Right ventricle myocardium superior (tissue), 1 donor: ENCODE measurements around the gene ZNF774. TPM values are rescaled to one million over a fixed set of nuclear protein-coding genes. Genes with fewer than 3 reads are reported as not detected.
"Not testable (repeated sequence)": the region's sequence is repeated elsewhere in the genome, so short reads cannot be mapped to it uniquely, and the experiment has no call there.

ENCODE experiments used
- ATAC-seq: fragments of 200-7000 bp; cut with Tn5 transposase; one replicate; pipeline ENCODE4 v1.9.1; 2020; ENCODE audit warnings: mild to moderate bottlenecking; ENCODE audit not compliant: poor library complexity
- DNase-seq: peaks from one replicate; pipeline ENCODE4 v3.0.0-alpha.2; 2020
- intact Hi-C: fragments of 100-400 bp; cut with DNase I; formaldehyde crosslinking; loops from one replicate; pipeline ENCODE4 v1.11.2; 2022
- total RNA-seq: library from RNA; stranded (reverse); fragmentation: NEBNext Ultra II Directional; extraction: Animal tissue kit (Norgen Biotek cat#: 25700); gene quantifications from one replicate; pipeline ENCODE4 v1.2.1, GENCODE V29; 2021
- donor health status: DM: no; HTN: yes; CAD: no; lungs with severe emphysema.

Gene ZNF774
- total RNA-seq, 1 donor from 2014 or later, result 2.2 TPM

- intact Hi-C loops, result no loop called here
- no peak for ATAC-seq
- no peak for DNase-seq
These were observed 11.7 kb upstream of the ZNF774 start for GRCh38 chr15:90340345-90340744.

DNA sequence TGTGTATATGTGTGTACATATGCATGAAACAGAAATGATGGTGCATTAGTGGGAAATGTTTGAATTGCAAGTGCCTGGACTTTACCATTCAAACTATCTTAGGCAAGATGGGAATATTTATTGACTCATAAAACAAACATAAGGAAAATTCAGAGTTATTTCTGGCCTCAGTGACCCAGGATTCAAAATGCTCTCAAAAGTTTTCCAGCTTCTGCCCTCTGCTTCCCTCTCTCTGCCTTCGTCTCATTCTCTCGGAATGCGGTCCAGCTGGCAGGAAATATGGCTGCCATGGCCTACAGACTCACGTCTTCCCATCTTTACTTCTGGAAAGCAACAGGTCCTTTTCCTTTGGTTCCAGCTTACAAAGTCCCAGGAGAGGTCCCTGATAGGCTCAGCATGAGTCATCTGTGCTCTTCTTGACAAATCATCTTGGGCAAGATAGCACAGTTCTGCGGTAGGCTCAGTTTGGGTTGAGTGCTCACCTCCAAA is 8.7 kb upstream of the ZNF774 start:
- intact Hi-C loops, result no loop called here
- ATAC-seq (no peak), DNase-seq (no peak)

DNA sequence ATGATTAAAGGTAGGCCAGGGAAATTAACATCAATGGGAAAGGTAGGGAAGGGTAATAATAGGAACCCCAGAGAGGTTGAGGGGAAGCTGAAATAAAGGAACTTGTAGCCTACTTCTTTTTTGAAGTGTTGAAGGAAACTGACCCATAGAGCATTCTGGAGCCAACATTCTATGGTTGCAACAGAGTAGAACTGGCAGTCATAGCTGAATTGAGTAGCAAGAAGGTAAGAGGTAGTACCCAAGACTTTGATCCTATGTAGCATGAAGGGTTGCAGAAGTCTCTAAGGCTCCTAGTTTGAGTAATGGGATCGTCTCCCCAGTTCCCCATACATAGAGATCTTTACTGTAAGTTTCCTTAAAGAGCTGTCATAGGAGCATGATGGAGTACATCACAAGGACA is 7.4 kb upstream of the ZNF774 start:
- ATAC-seq (peak; percentile 25), DNase-seq (no peak)
- intact Hi-C loops, result no loop called here

GRCh38 chr15:90345857-90346256 is 6.2 kb upstream of the ZNF774 start:
- intact Hi-C loops, result no loop called here
- no peak for ATAC-seq
- DNase-seq, result no peak

- intact Hi-C loops, result not testable (repeated sequence)
These were observed 4.5 kb upstream of the ZNF774 start for GRCh38 chr15:90347431-90348065.

GRCh38 chr15:90348456-90348855 is 3.6 kb upstream of the ZNF774 start:
- intact Hi-C loops, result no loop called here
- no peak for ATAC-seq
- DNase-seq, result no peak

More at GRCh38 chr15:90347431-90348065, 4.5 kb upstream of the ZNF774 start:
- DNase-seq, ATAC-seq: not testable (repeated sequence)

- ATAC-seq (no peak), DNase-seq (no peak)
- intact Hi-C loops, result no loop called here
These were observed 3.0 kb upstream of the ZNF774 start for GRCh38 chr15:90349072-90349471.

DNA sequence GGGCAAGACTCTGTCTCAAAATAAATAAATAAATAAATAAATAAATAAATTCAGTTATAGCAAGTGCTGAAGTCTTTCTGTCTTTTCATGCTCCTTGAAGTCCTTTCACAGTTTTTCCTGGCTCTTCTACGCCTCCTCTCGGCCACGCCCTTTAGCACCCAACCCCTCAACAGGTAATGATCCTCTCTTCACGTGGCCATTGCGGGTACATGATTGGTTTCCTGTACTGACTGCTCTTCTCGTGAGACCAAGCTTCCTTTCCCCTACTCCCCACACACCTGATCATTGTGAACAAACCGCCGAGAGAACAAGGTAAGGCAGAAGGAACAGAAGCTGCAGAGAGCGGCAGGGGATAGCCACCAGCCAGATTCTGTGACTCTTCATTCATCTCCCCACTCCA is 2.3 kb upstream of the ZNF774 start:
- no peak for ATAC-seq
- no peak for DNase-seq
- intact Hi-C loops, result no loop called here

GRCh38 chr15:90351479-90352106 is 491 bp upstream of the ZNF774 start:
- intact Hi-C loops, result no loop called here
- no peak for DNase-seq
- peak; percentile 13 for ATAC-seq

DNA sequence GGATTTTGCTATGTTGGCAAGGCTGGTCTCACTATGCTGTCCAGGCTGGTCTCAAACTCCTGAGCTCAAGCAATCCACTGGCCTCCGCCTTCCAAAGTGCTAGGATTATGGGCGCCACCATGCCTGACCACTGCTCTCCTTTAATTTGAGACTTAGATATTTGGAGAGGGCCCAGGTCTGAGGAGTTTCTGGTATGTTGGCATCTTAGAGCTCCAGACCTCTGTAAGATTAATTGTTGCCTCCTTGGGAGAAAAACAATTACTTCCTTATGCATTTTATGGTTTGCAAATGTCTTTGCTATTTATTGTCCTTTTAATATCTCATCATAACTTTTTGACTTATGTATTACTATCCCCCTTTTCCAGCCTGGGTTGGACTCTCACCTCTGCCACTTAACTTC is 2.9 kb downstream of the ZNF774 start:
- intact Hi-C loops, result no loop called here
- no peak for DNase-seq
- no peak for ATAC-seq

GRCh38 chr15:90358124-90359033 is 6.3 kb downstream of the ZNF774 start:
- intact Hi-C loops, result no loop called here
- ATAC-seq, result no peak
- no peak for DNase-seq

DNA sequence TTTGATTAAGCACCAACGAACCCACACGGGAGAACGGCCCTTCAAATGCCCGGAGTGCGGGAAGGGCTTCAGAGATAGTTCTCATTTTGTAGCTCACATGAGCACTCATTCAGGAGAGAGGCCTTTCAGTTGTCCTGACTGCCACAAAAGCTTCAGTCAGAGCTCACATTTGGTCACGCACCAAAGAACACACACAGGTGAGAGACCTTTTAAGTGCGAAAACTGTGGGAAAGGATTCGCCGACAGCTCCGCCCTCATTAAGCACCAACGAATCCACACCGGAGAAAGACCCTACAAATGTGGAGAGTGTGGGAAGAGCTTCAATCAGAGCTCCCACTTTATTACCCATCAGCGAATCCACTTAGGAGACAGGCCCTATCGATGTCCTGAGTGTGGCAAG is 8.7 kb downstream of the ZNF774 start:
- DNase-seq (no peak), ATAC-seq (no peak)
- intact Hi-C loops, result loop anchor here (5.0 kb wide), 1 partner anchor 122 kb away; no protein-coding TSS in a partner anchor

DNA sequence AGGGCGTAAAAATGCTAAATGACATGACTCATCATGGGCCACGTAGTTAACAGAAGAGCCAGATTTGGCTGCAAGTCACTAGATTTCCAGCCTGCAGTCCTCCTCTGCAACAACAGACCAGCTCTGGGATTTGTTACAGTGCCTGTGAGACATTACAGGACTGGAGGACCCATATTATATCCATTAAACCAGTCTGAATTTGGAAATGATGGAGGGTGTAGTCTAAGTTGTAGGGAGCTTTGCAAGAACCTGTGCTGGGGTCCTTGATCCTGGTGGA is 10.8 kb downstream of the ZNF774 start:
- intact Hi-C loops, result loop anchor here (5.0 kb wide), 1 partner anchor 119 kb away; no protein-coding TSS in a partner anchor
- DNase-seq (no peak), ATAC-seq (peak; percentile 65)

- intact Hi-C loops, result loop anchor here (5.0 kb wide), 1 partner anchor 118 kb away; no protein-coding TSS in a partner anchor
- DNase-seq (no peak), ATAC-seq (no peak)
These were observed 12.2 kb downstream of the ZNF774 start for GRCh38 chr15:90364251-90364650.

GRCh38 chr15:90365414-90366055 is 13.5 kb downstream of the ZNF774 start:
- intact Hi-C loops, result no loop called here
- no peak for DNase-seq
- no peak for ATAC-seq

DNA sequence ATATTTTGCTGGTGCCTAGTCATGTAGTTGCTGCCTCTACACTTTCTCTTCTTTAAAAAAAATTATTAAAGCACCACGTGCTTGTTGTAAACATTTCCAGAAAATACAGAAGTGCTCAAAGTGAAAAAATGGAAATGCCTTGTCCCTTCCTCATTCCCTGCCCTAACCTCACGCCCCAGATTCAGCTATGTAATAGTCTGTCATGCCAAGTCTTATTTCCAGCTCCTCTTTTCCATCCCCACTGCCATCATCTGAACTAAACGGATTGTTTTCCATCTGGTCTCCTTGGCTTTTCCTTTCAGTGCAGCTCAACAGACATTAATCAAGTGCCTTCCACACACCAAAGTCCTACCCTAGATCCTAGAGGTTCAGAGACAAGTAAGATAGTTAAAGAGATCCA is 15.5 kb downstream of the ZNF774 start:
- intact Hi-C loops, result no loop called here
- no peak for DNase-seq
- ATAC-seq, result peak; percentile 60

- no peak for DNase-seq
- intact Hi-C loops, result no loop called here
- ATAC-seq, result no peak
These were observed 23.0 kb downstream of the ZNF774 start for GRCh38 chr15:90375071-90375470.

DNA sequence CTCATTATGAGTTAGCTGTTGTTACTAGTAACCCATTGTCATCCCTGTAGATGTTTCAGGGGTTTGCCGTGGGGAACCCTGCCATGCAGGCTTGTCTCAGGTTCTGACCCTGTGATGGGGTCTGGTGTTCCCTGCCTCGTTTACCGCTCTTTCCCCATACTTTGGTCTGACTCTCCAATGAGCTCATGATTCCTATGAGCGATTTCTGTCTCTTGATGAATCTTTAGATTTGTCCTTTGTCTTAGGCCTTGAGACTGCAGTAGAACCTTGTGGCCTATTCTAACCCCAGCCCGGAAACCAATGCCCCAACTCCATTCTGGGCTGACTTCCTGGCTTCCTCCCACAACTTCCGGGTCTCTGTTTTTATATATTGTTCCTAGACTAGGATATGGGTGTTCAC is 24.7 kb downstream of the ZNF774 start:
- ATAC-seq, result no peak
- intact Hi-C loops, result no loop called here
- DNase-seq, result no peak

GRCh38 chr15:90379263-90379662 is 27.2 kb downstream of the ZNF774 start:
- no peak for DNase-seq
- intact Hi-C loops, result no loop called here
- no peak for ATAC-seq
